Peyer's patch (tissue), 4 donors: Measurements from ENCODE around the gene NGFR.

ENCODE experiments used
- CTCF ChIP-seq, 6 experiments: fragments of 450-650 bp in 4 of 6; fragments of 200-600 bp in 2 of 6; sonication (generic) in 1 of 6; IDR thresholded peaks; one replicate each; pipeline ENCODE4 v1.5.1; 2017 to 2019; ENCODE audit warnings: antibody characterized with exemption in 6 of 6, mild to moderate bottlenecking in 3 of 6, moderate library complexity in 1 of 6
- POLR2A ChIP-seq, 2 donors: fragments of 450-650 bp; IDR thresholded peaks; one replicate each; pipeline ENCODE4 v1.5.1; 2017; ENCODE audit warnings: antibody characterized with exemption in 2 of 2, mild to moderate bottlenecking in 2 of 2, moderate library complexity in 2 of 2

DNA sequence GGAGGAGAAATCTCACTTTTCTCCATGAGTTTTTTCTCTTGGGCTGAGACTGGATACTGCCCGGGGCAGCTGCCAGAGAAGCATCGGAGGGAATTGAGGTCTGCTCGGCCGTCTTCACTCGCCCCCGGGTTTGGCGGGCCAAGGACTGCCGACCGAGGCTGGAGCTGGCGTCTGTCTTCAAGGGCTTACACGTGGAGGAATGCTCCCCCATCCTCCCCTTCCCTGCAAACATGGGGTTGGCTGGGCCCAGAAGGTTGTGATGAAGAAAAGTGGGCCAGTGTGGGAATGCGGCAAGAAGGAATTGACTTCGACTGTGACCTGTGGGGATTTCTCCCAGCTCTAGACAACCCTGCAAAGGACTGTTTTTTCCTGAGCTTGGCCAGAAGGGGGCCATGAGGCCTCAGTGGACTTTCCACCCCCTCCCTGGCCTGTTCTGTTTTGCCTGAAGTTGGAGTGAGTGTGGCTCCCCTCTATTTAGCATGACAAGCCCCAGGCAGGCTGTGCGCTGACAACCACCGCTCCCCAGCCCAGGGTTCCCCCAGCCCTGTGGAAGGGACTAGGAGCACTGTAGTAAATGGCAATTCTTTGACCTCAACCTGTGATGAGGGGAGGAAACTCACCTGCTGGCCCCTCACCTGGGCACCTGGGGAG, 19.1 kb downstream of the NGFR start:
- TF ChIP-seq CTCF (IDR thresholded peaks at IDR 0.05) (no peak), POLR2A (IDR thresholded peaks at IDR 0.05) (no peak)
